HG02970 (cell line): Measurements from ENCODE around the gene ARCN1.
A peak's percentile ranks its signal among the peaks of the same experiment; 100 is the strongest.
"Not testable (repeated sequence)": the region's sequence is repeated elsewhere in the genome, so short reads cannot be mapped to it uniquely, and the experiment has no call there.

Experiments
- ATAC-seq: cut with Tn5 transposase; IDR thresholded peaks from one replicate; pipeline ENCODE4 v1.9.1; 2021; ENCODE audit warnings: mild to moderate bottlenecking, moderate library complexity, moderate number of reproducible peaks; ENCODE audit not compliant: unreplicated experiment, low FRiP score

The ARCN1 gene

DNA sequence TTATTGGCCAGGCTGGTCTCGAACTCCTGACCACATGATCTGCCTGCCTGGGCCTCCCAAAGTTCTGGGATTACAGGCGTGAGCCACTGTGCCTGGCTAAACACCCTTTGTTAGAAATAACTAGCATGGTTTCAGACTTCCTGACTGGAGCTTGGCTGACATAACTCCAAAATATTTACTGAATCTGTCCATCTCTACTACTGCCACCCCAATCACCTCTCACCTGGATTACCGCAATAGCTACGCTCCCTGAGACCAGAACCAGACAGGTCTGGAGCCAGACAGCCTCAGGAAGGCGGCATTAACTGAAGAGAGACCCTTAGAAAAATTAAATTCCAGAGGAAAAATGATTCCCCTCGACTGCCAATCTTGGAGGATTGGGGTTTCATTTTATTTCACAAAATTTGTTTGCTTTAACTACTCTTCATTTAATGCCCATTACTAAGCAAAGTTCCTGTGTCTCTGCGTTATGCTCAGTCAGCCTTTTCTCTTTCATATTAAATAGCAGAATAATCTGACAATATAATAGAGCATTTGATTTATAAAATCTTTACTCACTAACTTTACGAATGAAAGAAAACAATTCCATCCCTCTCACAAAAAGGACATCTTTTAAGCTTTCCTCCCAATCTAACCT is 28.1 kb upstream of the ARCN1 start:
- no peak for ATAC-seq

DNA sequence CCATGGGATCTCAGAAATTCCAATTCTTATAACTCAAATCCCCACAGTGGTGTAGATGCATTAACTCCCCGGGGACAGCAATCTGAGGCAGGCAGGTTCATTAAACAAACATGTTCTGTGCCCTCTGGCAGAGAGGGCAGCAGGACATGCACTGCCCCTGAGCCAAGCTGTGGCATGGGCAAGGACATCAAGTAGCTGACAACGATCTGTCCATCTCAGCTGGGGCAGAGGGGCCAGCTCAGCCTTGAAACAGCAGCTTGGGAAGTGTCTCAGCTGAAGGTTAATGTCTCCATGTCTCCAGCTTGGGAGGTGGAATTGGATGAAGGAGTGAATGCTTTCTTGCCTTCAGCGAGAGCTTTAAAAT is 27.6 kb upstream of the ARCN1 start:
- no peak for ATAC-seq

DNA sequence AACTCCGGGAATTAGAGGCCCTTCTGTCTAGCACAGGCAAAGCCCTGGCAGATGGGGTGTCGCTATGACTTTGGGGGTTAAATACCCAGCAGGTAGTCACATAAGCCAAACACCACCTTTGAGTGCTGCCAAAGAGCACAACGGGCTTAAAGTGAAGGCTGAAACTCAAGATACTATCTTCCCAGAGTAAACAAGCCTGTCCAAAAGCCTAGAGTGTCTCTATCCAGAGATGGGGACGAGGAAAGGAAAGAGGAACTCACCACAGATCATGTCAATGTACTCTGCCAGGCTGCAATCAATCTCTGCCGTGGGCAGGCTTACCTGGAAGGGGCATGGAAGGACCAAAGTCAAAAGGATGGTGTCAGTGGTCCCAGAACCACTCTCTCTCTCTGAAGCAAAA is 26.7 kb upstream of the ARCN1 start:
- ATAC-seq: no peak

DNA sequence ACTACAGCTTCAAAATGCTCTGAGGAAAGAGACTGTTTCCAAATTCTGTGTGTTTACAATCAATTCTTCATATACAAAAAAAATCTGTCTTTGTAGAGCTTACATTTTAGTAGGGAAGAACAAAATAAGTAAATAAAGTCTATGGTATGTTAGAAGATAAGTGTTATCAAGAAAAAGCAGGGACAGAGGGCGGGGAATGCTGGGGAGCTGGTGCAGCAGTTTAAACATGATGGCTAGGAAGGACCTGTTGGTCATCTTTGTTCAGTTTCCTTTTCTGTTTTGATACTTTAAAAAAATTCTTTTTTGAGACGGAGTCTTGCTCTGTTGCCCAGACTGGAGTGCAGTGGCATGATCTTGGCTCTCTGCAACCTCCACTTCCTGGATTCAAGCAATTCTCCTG is 25.1 kb upstream of the ARCN1 start:
- ATAC-seq: no peak

DNA sequence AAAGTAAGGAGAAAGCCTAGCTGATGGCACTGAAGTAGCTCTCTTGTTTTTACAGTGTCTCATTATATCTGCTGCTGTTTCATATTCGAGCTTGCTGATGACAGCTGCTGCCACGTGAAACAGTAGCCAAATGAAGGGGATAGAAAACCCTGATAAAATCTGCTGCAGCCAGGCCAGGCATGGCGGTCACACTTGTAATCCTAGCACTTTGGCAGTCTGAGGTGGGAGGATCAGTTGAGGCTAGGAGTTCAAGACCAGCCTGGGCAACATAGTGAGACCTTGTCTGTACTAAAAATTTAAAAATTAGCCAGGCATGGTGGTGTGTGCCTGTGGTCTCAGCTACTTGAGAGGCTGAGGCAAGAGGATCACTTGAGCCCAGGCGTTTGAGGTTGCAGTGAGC is 19.9 kb upstream of the ARCN1 start:
- no peak for ATAC-seq

DNA sequence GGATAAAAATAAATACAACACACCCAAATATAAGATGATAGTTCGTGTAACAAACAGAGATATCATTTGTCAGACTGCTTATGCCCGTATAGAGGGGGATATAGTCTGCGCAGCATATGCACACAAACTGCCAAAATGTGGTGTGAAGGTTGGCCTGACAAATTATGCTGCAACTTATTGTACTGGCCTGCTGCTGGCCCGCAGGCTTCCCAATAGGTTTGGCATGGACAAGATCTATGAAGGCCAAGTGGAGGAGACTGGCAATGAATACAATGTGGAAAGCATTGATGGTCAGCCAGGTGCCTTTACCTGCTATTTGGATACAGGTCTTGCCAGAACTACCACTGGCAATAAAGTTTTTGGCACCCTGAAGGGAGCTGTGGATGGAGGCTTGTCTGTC is 11.4 kb upstream of the ARCN1 start:
- ATAC-seq: no peak

DNA sequence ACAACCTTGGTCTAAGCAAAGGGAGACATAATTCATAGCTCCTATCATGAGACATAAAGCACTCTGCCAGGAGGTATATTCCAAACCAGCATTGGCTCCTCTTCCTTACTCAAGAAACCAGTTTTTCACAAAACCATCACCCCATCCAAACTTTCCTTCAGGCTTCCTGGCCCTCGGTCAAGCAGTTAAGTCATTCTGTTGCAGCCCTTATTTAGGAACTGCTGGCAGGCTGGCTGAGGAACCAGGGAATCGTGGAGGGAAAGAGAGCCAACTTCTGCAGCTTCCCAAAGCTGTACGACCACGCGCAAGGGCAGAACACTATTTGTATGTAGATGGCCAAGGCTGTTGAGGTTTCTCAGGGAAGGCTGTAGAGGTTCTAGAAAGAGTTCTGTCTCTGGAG is 7.2 kb upstream of the ARCN1 start:
- ATAC-seq: no peak

DNA sequence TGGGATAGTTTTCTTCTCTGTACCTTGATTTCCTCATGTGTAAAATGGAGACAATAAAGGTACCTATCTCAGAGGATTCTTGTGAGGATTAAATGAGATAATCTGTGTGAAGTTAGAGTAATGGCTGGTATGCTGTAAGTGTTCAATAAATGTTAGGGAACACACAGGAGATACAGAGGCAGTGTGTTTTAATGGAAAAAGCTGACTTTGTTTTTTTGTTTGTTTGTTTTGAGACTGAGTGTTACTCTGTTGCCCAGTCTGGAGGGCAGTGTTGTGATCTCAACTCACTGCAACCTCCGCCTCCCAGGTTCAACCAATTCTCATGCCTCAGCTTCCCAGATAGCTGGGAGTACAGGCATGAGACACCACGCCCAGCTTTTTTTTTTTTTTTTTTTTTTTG is 2.5 kb upstream of the ARCN1 start:
- no peak for ATAC-seq

DNA sequence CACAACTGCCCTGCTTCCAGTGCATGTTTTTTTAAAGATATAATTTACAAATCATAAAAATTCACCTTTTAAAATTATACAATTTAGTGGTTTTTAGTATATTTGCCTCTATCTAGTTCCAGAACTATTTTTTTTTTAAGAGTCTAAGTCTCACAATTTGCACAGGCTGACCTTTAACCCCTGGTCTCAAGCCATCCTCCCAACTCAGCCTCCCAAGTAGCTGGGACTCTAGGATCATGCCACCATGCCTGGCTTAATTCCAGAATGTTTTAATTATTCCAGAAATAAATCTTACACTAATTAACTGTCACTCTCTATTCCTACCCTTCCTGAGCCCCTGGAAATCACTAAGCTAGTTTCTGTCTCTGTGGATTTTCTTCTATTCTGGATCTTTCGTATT is 1.4 kb upstream of the ARCN1 start:
- no peak for ATAC-seq

DNA sequence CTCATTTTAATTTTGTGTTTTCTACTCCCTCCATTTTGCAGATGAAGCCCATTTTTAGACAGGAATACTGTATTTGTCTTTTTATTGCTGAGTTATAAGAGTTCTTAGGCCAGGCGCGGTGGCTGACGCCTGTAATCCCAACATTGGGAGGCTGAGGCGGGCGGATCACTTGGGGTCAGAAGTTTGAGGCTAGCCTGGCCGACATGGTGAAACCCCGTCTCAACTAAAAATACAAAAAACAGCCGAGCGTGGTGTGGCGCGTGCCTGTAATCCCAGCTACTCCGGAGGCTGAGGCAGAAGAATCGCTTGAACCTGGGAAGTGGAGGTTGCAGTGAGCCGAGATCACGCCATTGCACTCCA is 528 bp upstream of the ARCN1 start:
- ATAC-seq: not testable (repeated sequence)

DNA sequence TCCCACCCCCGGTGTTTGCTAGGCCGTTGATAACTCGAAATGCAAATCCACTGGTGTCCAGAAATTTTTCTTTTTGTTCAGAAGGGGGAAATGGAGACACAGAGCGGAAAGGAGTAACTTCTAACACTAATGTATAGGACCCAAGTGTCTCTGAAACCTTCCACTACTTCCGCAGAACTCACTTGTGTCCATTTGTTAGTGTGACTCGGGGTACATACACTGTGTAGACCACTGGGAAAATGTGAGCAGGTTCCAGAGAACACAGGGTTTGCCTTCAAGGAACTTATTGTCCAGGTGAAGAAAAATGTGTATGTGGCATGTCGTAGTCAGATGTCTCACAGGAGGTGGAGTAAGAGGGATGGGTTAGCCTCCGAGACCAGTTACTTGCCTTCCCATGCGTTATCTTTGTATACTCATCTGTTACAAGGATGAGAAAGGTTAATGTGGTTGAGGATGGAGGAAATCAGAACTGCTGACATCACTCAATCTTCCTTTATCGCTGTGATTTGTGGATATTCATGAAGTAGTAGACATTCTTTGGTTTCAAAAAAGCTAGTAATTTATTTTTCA is 857 bp downstream of the ARCN1 start:
- ATAC-seq: peak; percentile 31

DNA sequence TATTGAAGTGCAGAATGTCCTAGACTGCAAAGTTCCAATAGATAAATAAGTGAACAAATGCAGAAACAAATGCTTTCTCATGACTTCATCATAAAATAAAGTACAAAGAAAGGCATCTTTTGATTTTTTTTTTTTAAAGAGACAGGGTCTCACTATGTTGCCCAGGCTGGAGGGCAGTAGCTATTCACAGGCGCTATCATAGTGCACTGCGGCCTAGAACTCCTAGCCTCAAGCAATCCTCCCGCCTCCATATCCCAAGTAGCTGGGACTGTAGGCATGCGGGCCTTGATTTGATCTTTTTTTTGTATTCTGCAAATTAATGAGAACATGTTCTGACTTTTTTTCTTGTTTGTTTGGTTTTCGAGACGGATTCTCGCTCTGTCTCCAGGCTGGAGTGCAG is 2.4 kb downstream of the ARCN1 start:
- ATAC-seq: no peak

DNA sequence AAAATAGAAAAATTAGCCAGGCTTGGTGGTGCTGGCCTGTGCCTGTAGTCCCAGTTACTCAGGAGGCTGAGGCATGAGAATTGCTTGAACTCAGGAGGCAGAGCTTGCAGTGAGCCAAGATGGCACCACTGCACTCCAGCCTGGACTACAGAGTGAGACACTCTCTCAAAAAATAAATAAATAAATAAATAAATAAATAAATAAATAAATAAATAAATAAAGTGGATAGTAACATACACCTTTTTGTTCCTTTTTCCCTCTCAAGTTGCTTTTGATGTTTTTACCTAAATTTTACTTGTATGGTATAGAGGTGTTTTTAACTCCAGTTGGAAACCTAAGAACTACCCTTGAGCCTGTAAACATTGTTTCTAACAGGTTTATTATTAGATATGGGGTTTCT is 5.8 kb downstream of the ARCN1 start:
- not testable (repeated sequence) for ATAC-seq

DNA sequence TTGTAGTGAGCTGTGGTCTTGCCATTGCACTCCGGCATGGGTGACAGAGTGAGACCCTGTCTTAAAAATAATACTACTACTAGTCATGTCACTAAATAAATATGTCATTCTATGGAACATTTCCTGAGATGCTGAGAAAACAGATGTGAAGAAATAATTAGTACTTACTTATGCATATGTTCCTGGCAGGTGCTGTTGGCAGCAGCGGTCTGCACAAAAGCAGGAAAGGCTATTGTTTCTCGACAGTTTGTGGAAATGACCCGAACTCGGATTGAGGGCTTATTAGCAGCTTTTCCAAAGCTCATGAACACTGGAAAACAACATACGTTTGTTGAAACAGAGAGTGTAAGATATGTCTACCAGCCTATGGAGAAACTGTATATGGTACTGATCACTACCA is 8.8 kb downstream of the ARCN1 start:
- ATAC-seq: no peak

DNA sequence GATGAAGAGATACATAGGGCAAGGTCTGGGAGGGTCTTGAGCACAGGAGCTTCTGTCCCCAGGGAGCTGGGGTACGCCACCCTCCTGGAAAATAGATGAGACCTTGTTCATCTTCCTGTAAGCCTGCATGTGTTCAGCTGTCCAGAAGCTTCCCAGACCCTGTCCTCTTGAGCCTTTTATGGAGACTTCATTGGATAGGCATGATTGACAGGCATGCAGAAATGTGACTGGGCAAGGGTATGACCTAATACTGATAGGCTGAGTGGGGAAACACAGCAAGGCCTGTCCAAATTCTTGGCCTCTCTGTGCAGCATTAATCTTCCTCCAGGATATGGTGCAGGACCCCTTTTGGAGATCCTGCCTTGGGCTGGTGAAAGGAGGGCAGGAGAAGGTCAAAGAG is 15.7 kb downstream of the ARCN1 start:
- ATAC-seq: no peak

DNA sequence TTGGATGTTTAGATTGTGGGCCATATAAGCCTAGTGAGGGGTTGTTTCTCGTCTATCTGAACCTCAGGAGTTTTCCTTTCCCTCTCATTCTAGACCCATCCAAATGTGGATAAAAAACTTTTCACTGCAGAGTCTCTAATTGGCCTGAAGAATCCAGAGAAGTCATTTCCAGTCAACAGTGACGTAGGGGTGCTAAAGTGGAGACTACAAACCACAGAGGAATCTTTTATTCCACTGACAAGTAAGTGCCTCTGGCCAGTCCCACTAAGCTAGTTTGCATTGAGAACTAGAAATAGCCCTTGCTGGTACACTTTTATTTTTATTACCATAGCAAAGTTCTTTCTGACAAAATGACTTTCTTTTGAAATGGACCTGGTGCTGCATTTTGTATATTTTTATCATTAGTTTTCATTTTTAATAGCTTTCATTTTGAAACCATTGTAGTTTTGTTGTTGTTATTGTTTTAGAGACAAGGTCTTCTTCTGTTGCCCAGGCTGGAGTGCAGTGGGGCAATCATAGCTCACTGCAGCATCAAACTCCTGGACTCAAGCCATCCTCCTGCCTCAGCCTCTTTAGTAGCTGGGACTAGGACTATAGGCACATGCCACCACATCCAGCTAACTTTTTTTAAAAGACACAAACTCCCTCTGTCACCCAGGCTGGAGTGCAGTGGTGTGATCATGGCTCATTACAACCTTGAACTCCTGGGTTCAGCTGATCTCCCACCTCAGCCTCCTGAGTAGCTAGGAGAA is 20.6 kb downstream of the ARCN1 start:
- ATAC-seq: no peak

DNA sequence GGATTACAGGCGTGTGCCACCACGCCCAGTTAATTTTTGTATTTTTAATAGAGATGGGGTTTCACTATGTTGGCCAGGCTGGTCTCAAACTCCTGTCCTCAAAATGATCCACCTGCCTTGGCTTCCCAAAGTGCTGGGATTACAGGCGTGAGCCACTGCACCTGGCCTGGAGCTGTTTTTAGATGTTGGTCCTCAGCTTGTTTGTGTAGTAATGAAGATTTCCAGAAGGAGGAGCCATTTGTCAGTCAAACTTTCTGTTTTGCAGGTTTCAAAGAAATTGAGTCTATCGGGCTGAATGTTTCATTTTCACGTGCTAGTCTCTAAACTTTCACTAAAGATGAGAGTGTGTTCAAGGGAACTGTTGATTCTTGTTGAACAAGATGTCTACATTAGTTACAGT is 22.8 kb downstream of the ARCN1 start:
- not testable (repeated sequence) for ATAC-seq

DNA sequence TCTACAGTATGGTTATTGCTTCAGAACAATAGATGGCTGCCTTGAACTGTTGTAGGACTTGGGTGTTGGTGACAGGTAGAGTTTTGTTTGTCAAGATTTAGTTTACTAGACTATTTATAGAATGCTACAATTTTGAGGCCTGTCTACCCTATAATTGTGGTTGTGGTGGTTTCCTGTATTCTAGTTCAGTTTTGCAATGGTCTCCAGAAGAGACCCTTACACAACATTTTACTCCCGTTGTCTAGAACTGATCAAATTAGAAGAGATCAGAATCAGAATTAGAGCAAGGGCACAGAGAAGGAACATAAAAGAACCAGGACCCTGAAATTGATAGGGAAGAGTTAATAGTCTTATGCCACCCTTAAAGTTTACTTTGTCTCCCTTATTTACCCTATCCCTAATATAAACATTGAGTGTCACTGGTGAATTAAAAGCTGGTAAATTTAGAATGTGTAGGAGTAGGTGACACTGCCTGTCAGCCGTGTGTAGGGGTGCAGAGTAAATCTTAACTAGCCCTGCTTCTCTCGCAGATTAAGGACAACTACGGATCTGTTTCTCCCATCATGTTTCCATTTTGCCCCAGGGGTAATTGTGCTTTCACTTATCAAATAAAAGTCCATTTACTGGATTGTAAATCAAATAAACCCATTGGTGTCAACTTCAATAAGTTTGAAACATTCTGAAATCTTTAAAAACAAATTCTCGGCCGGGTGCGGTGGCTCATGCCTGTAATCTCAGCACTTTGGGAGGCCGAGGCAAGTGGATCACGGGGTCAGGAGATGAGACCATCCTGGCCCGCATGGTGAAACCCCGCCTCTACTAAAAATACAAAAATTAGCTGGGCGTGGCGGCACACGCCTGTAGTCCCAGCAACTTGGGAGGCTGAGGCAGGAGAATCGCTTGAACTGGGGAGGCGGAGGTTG is 24.3 kb downstream of the ARCN1 start:
- no peak for ATAC-seq

DNA sequence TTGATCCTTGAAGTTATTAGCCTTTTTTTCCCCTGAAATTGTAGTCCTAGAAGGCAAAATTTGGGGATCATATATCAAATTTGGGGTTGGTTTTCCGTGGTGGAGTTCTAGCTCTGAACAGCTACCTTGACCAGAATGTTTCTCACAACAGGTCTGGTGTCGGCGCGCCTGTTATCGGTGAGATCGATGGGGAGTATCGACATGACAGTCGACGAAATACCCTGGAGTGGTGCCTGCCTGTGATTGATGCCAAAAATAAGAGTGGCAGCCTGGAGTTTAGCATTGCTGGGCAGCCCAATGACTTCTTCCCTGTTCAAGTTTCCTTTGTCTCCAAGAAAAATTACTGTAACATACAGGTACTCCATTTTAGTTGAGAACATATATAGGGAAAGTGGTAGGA is 25.3 kb downstream of the ARCN1 start:
- ATAC-seq: no peak

DNA sequence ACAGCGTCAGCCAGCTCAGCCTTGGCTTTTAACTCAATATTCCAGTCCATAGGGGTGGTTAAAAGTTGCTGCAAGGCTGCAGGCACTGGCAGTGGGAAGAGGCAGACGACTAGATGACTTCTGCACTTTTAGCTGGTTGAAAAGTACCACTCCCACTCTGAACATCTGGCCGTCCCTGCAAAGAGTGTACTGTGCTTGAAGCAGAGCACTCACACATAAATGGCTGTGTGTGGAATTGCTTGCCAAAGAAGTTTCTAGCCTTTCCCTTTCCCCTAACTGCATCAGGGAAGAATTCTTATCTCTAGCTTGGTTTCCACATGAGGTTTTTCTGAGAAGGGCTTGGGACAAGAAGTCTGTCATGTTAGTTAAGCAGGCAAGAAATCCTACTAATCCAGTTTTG is 30.1 kb downstream of the ARCN1 start:
- no peak for ATAC-seq

DNA sequence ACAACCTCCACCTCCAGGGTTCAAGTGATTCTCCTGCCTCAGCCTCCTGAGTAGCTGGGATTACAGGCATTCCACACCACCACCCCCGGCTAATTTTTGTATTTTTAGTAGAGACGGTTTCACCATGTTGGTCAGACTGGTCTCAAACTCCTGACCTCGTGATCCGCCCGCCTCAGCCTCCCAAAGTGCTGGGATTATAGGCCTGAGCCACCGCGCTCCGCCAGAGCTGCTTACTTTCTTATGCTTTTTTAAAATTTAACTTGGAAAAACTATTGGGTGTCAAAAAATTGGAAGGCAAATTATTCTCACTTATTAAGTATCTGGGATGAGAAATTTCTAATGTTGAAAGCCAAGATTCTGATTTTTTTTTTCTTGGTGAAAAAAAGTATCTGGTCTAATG is 31.5 kb downstream of the ARCN1 start:
- not testable (repeated sequence) for ATAC-seq
